ENCODE results near the gene ANTXR2. TPM values are rescaled to one million over a fixed set of nuclear protein-coding genes. Genes with fewer than 3 reads are reported as not detected.

The ANTXR2 gene
- total RNA-seq, 1 experiment from 2014 or later = 31.0 TPM

- Mint-ChIP-seq H3K36me3 (ENCODE audit: insufficient read depth, unreplicated experiment) (peaks cover 15% of the 10 kb centered on the region), H3K9me3 (ENCODE audit: unreplicated experiment) (peaks cover 7% of the 10 kb centered on the region), H3K27me3 (ENCODE audit: insufficient read depth, unreplicated experiment) (no peaks in the 10 kb centered on the region), H3K27ac (ENCODE audit: low read depth, unreplicated experiment) (no peak overlapping the region), H3K4me1 (ENCODE audit: insufficient read depth, unreplicated experiment) (peaks cover 9% of the 10 kb centered on the region), H3K4me3 (ENCODE audit: unreplicated experiment) (no peak overlapping the region)
- no TSS peak for BruUV-seq (replicated peaks)
- ChIA-PET CTCF (no interaction called here), POLR2A (interaction anchor here (1.0 kb wide), 1 partner anchor 14 kb away, joined by 3 read pairs; no protein-coding TSS in a partner anchor)
- intact Hi-C loops (cut with micrococcal nuclease) = no loop called here
- DNase-seq (ENCODE audit: unreplicated experiment) = no peak
- TF ChIP-seq CTCF (IDR thresholded peaks at IDR 0.05; ENCODE audit: unreplicated experiment) = no peak
These were observed 48.7 kb downstream of the ANTXR2 start for GRCh38 chr4:80024335-80024734.

- H3K36me3 Mint-ChIP-seq (ENCODE audit: insufficient read depth, unreplicated experiment) = peaks cover 20% of the 10 kb centered on the region
- peaks cover 9% of the 10 kb centered on the region for H3K4me1 Mint-ChIP-seq (ENCODE audit: insufficient read depth, unreplicated experiment)
- BruUV-seq (replicated peaks) = no TSS peak
- H3K27ac Mint-ChIP-seq (ENCODE audit: low read depth, unreplicated experiment) = no peak overlapping the region
- TF ChIP-seq CTCF (IDR thresholded peaks at IDR 0.05; ENCODE audit: unreplicated experiment) = no peak
- no peak overlapping the region for H3K4me3 Mint-ChIP-seq (ENCODE audit: unreplicated experiment)
- ChIA-PET CTCF (interaction anchor here (0.5 to 0.7 kb wide), 2 partner anchors 32 to 103 kb away, joined by 3 read pairs; no protein-coding TSS in a partner anchor), POLR2A (interaction anchor here (1.0 to 1.2 kb wide), 2 partner anchors 13 to 18 kb away, joined by 4 to 5 read pairs; no protein-coding TSS in a partner anchor)
- no peak for DNase-seq (ENCODE audit: unreplicated experiment)
- intact Hi-C loops (cut with micrococcal nuclease) = no loop called here
- H3K27me3 Mint-ChIP-seq (ENCODE audit: insufficient read depth, unreplicated experiment) = no peaks in the 10 kb centered on the region
- peaks cover 7% of the 10 kb centered on the region for H3K9me3 Mint-ChIP-seq (ENCODE audit: unreplicated experiment)
These were observed 50.7 kb downstream of the ANTXR2 start for GRCh38 chr4:80022282-80022681.

- Mint-ChIP-seq H3K4me1 (ENCODE audit: insufficient read depth, unreplicated experiment) (peaks cover 9% of the 10 kb centered on the region), H3K4me3 (ENCODE audit: unreplicated experiment) (no peak overlapping the region), H3K36me3 (ENCODE audit: insufficient read depth, unreplicated experiment) (peaks cover 7% of the 10 kb centered on the region), H3K27ac (ENCODE audit: low read depth, unreplicated experiment) (no peak overlapping the region), H3K9me3 (ENCODE audit: unreplicated experiment) (no peaks in the 10 kb centered on the region), H3K27me3 (ENCODE audit: insufficient read depth, unreplicated experiment) (no peaks in the 10 kb centered on the region)
- ChIA-PET CTCF (interaction anchor here (0.7 to 1.1 kb wide), 3 partner anchors 55 to 241 kb away, joined by 3 to 4 read pairs (median 3); partner anchors contain the start of gene ANTXR2), POLR2A (no interaction called here)
- BruUV-seq (replicated peaks) = no TSS peak
- DNase-seq (ENCODE audit: unreplicated experiment) = peak; percentile 46
- intact Hi-C loops (cut with micrococcal nuclease) = no loop called here
- no peak for TF ChIP-seq CTCF (IDR thresholded peaks at IDR 0.05; ENCODE audit: unreplicated experiment)
These were observed 55.7 kb downstream of the ANTXR2 start for GRCh38 chr4:80017125-80017854.

- no peak overlapping the region for H3K4me3 Mint-ChIP-seq (ENCODE audit: unreplicated experiment)
- no peaks in the 10 kb centered on the region for H3K9me3 Mint-ChIP-seq (ENCODE audit: unreplicated experiment)
- H3K27ac Mint-ChIP-seq (ENCODE audit: low read depth, unreplicated experiment) = no peak overlapping the region
- no peaks in the 10 kb centered on the region for H3K27me3 Mint-ChIP-seq (ENCODE audit: insufficient read depth, unreplicated experiment)
- H3K36me3 Mint-ChIP-seq (ENCODE audit: insufficient read depth, unreplicated experiment) = peaks cover 7% of the 10 kb centered on the region
- H3K4me1 Mint-ChIP-seq (ENCODE audit: insufficient read depth, unreplicated experiment) = peaks cover 3% of the 10 kb centered on the region
- ChIA-PET CTCF (interaction anchor here (0.7 kb wide), 2 partner anchors 240 to 1771 kb away, joined by 3 read pairs; no protein-coding TSS in a partner anchor), POLR2A (no interaction called here)
- intact Hi-C loops (cut with micrococcal nuclease) = no loop called here
- no peak for DNase-seq (ENCODE audit: unreplicated experiment)
- BruUV-seq (replicated peaks) = no TSS peak
- TF ChIP-seq CTCF (IDR thresholded peaks at IDR 0.05; ENCODE audit: unreplicated experiment) = no peak
These were observed 56.5 kb downstream of the ANTXR2 start for GRCh38 chr4:80016506-80016905.
